Measurements from ENCODE around the gene CEP164.

GRCh38 chr11:117392979-117393378 is 65.3 kb downstream of the CEP164 start:
- no peak for TF ChIP-seq CTCF (conservative IDR thresholded peaks at IDR 0.05 in 1 of 2, IDR thresholded peaks at IDR 0.05 in 1 of 2; ENCODE audit: extremely low read depth in 1 of 2, insufficient read depth in 1 of 2, low read depth in 1 of 2, low read length in 2 of 2)
- no peak for TF ChIP-seq EZH2 (IDR thresholded peaks at IDR 0.05; ENCODE audit: borderline replicate concordance, low read length)
